ENCODE results near the gene IRF4.

DNA sequence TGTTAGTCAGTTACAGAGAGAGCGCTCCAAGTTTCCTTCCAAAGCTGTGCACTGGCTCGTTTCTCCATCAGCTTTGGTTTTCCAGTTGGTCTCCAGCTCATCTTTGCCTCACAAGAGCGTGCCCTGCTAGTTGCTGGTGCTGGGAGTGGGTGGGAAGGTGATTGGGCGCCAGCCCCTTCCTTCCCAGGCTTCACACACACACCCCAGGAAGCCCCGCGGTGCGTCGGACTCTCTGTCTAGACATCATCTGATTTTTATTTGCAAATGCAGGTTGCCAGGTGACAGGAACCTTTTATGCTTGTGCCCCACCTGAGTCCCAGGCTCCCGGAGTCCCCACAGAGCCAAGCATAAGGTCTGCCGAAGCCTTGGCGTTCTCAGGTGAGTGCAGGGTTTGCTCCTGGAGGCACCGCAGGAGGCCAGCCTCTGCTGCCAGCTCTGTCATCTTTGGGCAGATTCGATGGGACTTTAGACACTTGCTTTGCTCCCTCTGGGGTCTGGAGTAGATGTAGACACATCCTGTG is 7.1 kb downstream of the IRF4 start:
- TF ChIP-seq FOXM1 (IDR thresholded peaks at IDR 0.05; ENCODE audit: borderline replicate concordance) (no peak), ELF4 (IDR thresholded peaks at IDR 0.05) (no peak), FOXK2 (IDR thresholded peaks at IDR 0.05) (no peak), ZNF384 (IDR thresholded peaks at IDR 0.05) (no peak), CTBP1 (IDR thresholded peaks at IDR 0.05; ENCODE audit: borderline replicate concordance) (no peak), FOXA1 (IDR thresholded peaks at IDR 0.05) (no peak), TARDBP (IDR thresholded peaks at IDR 0.05) (no peak), BHLHE40 (IDR thresholded peaks at IDR 0.05; ENCODE audit: borderline replicate concordance) (no peak), SP1 (IDR thresholded peaks at IDR 0.05) (no peak), L3MBTL2 (conservative IDR thresholded peaks at IDR 0.05) (no peak), SUZ12 (IDR thresholded peaks at IDR 0.05) (no peak), LEF1 (IDR thresholded peaks at IDR 0.05; ENCODE audit: borderline replicate concordance) (no peak)
- TF ChIP-seq, protein P1, sequence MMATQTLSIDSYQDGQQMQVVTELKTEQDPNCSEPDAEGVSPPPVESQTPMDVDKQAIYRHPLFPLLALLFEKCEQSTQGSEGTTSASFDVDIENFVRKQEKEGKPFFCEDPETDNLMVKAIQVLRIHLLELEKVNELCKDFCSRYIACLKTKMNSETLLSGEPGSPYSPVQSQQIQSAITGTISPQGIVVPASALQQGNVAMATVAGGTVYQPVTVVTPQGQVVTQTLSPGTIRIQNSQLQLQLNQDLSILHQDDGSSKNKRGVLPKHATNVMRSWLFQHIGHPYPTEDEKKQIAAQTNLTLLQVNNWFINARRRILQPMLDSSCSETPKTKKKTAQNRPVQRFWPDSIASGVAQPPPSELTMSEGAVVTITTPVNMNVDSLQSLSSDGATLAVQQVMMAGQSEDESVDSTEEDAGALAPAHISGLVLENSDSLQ (IDR thresholded peaks at IDR 0.05): no peak

Data from HEK293T (cell line).